Myocyte (in vitro differentiated cells): ENCODE results near the gene STIMATE. TPM values are rescaled to one million over a fixed set of nuclear protein-coding genes. Genes with fewer than 3 reads are reported as not detected.

Experiments used
- DNase-seq: peaks from one replicate; pipeline ENCODE4 v3.0.0-alpha.2; 2012; ENCODE audit warnings: low read depth
- total RNA-seq: library from RNA; depleted of rRNA; stranded (reverse); fragments of >200 nt; gene quantifications from 2 replicates; pipeline ENCODE4 v1.2.3, GENCODE V29; 2014

STIMATE gene
- total RNA-seq, 1 donor from 2014 or later, result 9.2 TPM

DNA sequence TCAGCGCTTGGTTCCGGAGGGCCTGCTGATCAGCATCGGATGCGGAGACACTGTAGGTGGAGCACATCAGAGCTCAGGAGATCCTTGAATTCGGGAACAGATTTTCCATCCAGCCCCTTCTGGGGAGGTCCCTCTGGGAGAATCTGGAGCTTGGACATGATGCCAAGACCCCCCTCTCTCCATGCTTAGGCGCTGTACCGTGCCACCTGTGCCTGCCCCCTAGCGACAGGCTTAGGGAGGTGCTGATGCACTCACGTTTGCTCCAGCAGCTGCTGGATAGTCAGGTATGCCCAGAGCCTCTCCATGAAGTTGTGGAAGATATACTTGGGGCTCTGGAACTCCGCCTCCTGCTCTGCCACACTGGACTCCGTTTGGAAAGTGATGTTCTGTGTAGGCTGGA, 76.6 kb downstream of the STIMATE start:
- no peak for DNase-seq

DNA sequence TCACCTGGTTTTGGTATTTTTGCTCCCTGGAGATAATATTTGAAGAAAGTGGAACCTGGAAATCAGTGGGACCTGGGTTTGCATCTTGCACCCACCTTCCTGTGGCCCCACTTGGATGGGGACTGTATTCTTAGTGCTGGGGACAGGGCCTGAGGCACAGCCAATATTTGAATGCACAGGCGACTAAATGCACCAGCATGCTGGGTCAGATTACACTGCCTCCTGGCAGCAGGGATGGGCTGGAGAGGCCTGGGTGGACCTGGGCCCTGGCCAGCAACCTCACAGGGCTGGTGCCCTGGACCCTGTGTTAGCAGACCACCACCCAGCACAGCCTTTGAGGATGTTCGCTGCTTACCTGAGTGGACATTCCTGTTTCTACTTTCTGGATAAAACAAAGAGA, 77.4 kb downstream of the STIMATE start:
- DNase-seq, result no peak

DNA sequence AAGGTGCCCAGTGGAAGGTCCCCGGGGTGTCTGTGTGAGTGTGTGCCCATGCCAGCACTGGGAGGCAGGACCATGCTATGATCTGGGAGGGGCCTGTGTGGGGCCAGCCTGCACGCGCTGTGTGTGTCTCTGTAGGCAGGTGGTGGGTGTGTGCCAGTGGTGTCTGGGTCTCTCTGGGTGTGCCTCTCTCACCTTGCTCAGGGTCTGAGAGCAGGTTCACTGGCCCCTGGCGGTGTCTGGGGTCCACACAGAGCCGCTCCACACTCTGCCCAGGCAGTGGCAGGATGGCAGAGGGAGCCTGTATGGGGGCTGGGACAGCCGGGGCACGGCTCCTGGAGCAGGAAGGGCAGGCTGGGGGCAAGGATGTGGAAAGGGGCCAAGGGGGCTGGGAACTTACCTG, 79.5 kb downstream of the STIMATE start:
- no peak for DNase-seq

DNA sequence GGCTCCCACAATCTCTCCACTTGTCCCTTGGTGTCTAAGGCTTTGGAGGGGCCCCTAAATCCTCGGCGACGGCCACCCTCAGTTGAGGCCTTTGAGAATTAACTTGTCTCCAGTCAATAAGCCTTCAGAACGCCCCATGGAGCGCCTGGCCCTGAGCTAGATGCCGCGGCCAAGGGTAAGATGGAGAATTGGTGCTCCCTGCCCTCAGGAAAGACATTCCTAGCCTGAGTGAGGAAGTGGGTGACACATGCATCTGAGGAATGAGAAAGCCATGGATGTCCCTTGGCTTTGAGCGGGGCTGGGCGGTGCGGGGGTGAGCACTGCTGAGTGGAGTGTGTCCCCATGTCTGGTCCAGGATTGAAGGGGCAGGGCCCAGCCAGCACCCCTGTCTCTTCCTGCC, 80.1 kb downstream of the STIMATE start:
- DNase-seq, result no peak

DNA sequence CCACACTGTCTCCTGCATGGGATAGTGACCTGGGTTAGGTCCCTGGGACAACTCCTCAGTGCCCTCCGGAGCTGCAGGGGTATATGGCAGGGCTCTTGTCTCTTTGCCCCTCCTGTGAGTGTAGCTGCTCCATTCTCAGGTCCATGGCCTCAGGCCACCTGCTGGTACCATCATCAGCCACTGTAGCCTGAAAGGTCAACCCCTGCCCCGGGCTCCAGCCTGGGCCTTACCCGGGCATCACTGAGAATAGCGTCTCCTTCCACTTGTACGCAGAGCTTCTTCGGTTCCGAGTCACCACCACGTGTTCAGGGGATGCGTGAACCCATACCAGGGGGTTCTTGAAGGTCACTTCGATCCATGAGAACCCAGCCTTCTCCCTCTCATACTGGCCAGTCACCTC, 80.7 kb downstream of the STIMATE start:
- no peak for DNase-seq

DNA sequence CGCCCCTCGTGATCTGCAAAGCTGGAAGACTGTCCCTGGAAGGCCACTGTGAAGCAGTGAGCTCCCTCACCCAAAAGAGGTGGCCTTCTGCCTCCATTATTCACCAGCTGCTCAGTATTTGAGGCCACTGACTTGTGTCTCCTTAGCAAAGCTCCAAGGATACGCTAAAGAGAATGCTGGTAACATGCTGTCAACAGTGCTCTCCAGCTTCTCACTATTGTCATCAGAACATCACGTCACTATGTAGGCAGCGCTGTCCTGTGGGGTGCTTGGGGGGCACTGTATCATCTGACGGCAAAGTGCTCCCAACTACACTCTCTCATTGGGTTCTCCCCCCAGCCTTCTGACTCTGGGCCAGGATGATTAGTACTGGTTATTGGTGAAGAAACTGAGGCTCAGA, 81.1 kb downstream of the STIMATE start:
- DNase-seq, result no peak

DNA sequence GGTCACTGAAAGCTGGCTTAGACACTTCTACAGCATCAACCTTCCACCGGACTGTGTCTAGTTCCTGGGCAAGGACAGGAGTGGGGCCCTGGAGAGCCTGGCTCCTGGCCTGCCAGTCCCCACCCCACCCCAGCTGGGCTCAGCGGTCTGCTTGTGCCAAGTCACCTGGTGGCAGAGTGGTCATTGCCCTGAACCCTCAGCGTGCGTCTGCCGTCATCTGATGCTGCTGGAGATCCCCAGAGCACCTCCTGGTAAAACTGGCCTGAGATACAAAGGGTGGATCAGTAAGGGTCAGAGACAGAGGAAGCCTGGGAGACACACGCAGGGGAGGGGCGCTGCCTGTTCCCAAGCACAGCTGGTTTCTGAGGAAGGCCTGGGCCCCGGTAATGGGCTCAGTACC, 83.5 kb downstream of the STIMATE start:
- no peak for DNase-seq

DNA sequence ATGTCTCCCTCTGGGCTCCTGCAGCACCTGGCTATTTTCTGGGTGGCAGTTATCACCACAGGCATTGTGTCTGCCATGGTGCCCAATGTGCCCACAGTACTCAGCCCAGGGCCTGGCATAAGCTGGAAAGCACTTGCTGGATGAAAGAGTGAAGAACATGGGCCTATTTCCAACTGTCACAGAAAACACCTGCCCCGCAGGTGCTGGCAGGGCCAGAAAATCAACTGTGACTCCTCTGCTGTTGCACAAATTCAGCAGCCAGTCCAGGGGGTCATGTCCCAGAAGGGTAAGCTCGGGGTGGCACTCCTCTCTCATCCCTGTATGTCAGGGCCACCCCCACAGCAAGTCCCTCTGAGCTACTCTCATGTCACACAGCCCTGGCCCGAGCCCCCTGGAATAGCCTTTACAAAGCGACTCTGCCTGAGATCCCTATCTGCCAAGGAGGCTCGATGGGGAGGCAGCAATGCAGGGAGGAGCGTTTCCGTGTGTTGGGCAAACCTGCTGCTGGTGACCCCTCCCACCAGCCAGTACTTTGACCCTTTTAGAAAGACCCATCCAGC, 85.8 kb downstream of the STIMATE start:
- DNase-seq, result no peak

DNA sequence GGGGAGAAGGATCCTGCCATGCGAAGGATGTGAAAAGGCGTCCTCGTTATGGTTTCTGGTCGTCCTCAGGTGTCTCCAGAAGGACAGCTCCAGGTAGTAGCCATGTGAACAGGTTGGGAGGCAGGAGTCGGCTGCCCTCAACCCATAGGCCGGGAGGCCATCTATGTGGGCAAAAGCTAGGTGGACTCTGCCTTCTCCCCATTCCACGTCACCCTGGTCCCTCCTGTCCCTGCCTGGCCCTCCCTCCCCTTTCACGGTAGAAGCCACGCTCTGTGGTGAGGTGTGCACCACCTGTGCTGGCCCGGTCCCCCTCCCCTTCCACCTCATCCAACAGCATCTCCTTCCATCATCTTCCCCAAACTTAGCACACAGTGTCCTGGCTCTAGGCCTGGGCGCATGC, 86.4 kb downstream of the STIMATE start:
- no peak for DNase-seq

DNA sequence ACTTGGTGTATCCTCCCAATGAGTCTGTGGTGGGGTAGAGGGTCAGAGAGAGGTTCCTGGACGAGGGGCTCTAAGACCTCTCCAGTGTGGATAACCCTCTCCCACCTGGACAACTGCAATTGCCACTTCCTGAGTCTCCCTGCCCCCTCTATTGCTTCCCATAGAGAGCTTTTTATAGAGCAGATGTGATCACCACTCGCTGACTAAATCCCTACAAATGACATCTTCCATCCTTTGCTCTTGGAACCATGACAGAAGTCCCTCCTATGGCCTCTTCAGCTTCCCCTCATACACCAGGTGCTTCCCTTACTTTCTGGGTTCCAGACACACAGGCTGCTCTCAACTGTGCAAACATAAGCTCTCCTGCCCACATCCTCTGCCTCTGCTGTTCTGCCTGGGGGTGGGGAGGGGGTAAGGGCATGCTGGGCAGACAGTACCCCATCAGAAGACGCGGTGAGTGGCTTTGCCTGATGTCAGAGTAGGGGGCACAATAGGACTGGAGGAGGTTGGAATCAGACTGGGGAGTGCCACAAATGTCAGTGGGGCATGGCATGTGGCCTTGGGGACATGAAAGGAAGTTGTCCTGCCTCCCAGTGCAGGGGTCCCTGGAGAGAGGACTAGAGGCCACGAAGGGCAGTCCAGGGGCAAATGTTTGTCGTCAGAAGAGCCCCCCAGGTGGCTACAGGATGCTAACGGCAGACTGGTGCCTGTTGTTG, 87.5 kb downstream of the STIMATE start:
- DNase-seq, result no peak

DNA sequence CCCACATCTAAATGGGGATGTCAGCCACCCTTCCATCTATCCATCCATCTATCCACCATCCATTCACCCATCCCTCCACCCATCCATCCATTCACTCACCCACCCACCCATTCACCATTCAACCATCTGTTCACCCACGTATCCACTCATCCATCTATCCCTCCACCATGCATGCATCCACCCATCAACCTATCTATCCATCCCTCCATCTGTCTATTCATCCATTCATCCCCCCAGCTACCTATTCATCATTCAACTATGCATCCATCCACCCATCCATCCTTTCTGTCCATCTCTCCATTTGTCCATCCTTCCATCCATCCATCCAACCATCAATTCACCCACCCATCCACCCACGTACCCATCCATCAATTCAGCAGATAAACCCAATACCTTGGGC, 88.2 kb downstream of the STIMATE start:
- DNase-seq, result no peak

DNA sequence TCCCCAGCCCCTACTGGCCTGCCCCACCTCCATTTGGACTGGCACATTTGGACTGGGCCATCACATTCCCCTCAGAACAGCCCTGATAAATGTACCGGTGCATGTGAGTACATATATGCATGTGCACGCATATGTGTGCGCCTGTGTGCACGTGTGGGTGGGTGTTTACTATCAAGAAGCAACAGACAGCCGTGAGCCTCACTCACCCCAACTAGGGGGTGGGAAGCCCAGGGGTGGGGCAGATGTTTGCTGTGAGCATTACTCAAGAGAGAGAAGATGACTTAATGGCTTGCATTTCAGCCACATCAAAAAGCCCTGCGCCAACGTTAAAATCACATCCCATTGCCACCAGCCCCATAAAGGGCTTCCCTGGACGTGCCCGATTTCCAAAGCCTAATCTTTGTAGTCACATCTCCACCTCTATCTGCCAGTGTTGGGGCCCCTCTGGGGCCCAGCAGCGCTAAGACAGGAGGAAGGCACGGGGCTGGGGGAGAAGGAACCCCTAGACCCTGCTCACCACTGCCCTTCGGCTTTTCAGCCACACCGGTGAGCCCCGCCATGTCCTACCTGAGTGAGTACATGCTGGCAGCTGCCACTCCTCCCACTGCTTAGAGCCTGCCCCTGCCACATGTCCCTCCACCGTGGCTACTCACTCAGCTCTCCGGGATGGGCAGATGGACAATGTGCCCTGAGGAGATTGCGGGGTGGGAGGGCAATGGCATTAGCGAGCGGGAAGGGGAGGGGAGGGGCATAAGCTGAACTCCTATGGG, 91.9 kb downstream of the STIMATE start:
- DNase-seq, result no peak

DNA sequence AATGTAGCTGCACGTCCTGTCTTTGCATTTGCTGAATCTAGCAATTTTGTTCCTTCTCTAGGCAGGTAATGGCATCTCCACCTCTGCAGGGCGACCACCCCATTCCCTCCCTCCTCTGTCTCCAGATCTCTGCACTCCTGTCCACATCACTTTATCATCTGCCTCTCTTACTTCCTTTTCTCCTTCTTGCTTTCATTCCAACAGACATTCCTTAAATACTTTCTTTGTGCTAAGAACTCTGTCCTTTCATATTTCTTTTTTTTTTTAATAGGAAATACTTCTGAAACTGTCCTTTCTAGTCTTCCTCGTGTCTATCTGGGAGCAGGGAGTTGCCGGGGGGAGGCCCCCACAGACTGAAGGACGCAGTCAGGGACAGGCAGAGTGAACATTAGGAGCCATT, 95.5 kb downstream of the STIMATE start:
- DNase-seq, result no peak

DNA sequence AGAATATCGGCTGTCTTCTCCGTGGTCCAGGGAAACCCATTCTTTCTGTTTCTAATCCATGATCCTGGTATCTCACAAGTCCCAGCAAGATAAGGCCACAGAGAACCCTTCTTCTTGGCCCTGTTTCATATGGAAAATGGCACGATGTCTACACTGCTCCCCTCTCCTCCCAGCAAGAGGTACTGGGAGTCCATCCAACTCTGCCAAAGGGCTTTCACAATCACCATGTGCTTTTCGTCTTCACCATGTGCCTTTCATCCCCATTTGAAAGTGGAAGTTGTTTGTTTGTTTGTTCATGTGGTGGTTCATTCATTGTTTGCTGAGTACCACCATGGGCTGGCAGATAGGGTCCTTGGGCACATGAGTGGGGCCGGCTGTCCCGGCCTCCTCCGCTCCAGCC, 97.3 kb downstream of the STIMATE start:
- no peak for DNase-seq

DNA sequence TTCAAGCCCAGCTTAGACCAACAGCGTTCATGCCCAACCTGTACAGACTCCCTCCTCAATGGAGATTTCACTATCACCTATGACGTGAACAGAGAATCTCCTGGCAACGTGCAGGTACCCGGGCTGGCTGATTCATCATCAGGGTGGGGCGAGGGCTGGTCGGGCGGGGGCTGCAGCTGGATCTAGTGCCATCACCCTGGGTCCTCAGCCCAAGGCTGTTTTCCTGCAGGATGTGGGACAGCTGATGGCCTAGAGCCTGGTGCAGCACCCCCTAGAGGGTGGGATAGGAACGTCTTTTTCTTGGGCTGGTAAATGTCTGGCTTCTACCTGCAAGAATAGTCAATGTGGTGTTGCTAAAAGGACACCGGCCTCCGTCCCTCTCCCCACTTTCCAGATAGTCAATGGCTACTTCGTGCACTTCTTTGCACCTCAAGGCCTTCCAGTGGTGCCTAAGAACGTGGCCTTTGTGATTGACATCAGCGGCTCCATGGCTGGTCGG, 98.3 kb downstream of the STIMATE start:
- DNase-seq, result no peak

DNA sequence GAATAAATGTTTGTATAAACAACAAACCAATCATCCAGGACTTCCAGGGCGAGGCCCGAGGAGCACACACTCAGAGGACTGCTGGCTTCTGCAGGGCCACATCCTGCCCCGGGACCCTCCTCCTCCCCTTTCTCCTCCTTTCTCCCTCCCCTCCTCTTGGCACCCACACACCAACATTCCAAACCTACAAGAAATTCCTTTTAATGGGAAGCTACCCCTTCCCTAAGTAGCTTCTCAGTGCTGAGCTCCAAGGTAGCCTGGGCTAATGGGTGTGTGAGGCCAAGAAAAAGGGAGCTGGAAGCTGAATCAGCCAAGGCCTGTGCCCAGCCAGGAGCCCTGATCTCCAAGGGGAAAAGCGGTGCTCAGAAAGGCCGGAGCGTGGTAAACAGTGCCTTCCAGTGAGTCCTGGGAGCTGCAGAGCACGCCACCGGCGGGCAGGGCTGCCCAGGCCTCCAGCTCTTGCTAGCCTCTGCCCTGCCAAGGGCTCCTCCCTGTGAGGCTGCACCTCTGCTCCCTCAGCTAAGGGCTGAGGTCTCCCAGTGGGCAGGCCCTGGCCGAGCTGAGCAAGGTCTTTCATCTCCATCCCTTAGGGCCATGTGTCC, 98.9 kb downstream of the STIMATE start:
- no peak for DNase-seq

DNA sequence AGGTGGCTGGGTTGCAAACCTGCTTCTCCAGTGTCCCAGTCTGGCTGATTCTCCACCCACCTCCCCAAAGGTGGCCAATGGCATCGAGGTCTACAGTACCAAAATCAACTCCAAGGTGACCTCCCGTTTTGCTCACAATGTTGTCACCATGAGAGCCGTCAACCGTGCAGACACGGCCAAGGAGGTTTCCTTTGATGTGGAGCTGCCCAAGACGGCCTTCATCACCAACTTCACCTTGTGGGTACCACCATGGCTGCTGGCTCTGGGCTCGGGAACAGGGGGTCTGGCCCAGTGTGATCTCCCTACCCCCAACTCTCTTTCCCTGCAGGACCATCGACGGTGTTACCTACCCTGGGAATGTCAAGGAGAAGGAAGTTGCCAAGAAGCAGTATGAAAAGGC, 100.9 kb downstream of the STIMATE start:
- no peak for DNase-seq

DNA sequence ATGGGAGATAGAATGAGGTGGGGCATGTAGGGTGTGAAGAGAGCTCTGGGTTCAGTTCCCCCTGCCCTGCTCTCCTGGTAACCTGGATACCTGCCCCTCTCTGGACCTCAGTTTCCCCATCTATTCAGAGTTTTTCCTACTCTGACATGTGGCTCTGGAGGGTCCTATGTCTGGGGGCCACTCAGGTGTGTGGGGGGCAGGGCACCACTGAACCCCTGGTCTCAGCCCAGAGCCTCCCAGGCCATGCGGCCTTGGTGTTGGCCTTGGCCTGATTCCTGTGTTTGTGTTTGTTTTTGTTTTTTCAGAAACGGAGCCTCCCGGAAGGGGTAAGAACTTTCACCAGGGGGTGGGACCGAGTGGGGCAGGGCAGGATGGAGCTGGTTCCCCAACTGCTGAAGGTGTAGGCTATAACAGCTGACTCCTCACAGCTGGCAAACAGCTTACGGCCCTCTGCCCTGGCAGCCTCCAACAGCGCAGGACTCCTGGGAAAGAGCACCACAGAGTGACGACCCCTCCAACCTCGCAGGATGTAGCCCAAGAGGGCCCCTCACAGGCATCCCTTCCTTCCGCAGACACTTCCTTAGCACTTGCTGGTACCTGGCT, 101.9 kb downstream of the STIMATE start:
- no peak for DNase-seq

DNA sequence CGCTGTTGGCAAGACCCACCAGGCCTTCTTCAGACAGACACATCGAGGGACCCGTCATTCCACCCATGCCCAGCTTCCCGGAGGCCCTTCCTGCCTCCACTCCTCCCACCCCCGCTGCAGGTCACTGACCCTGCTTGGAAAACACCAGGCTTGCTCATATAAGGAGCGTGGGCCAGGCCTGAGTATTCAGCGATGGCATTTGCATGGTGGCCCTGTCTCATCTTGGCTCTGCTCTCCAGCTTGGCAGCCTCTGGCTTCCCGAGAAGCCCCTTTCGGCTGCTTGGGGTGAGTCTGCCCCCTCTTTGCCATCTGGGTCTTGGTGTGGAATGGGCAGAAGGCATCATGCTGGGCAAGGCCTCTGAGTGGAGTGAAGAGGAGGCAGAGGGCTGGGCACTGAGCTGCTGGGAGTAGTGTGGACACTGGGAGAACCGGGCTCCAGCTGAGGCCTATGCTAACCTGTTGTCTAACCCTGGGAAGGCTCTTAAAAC, 102.7 kb downstream of the STIMATE start, which contains the start of gene ITIH3:
ITIH3 (plus strand) TSS at position 185 of the 488 bp plus-strand sequence; CDS start at position 193, 8 bp downstream.
- DNase-seq, result no peak

DNA sequence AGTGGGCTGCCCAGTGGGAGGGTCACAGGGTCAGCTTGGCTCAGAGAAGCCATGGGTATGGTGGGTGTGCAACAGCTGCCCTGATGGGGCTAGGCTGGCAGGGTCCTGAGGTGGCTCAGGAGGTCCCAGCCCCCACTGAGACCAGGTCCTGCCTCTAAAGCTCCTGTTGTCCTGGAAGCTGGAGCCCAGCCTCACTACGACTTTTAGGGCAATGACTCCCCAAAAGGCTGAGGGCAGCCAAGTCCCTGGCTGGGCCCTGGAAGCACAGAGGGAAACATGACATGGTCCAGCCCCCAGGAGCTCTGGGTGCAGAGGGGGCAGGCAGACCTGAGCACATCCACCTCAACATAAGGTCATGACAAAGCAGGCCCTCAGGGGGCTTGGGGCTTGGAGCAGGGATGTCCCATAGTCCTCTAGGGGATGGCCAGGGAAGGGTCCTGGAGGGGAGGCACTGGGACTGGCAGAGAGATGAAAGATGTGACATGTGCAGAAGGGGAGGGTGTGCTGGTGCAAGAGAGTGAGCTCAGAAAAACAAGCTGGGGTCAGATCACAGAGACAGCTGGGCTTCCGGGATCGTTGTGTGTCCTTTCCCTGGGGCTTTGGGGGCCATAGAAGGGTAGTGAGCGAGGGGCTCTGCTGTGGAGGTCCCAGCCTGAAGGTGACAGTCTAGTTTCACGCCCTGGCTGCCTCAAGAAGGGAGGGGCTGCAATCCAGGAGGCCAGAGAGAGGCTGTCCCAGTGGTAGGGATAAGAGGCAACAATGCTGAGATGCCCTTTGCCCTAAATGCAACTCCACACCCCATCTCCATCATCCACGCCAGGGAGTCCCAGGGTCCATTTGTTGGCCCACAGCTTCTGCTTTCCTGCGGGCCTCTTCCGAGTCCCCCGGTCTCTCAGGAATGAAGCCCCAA, 103.4 kb downstream of the STIMATE start:
- no peak for DNase-seq
